ENCODE data around the gene HOXC11.

HOXC11 gene

GRCh38 chr12:54022960-54023884, 50.3 kb downstream of the HOXC11 start:
- no peak for TF ChIP-seq CTCF (conservative IDR thresholded peaks at IDR 0.05; ENCODE audit: low read depth, low read length)
- no peak overlapping the region for H3K4me3 ChIP-seq (ENCODE audit: low read length)
- no peak for DNase-seq (ENCODE audit: low read depth)

- no peak for TF ChIP-seq CTCF (conservative IDR thresholded peaks at IDR 0.05; ENCODE audit: low read depth, low read length)
- no peak overlapping the region for H3K4me3 ChIP-seq (ENCODE audit: low read length)
- DNase-seq (ENCODE audit: low read depth) = no peak
These were observed 51.2 kb downstream of the HOXC11 start for GRCh38 chr12:54024127-54024526.

- TF ChIP-seq CTCF (conservative IDR thresholded peaks at IDR 0.05; ENCODE audit: low read depth, low read length) = no peak
- no peak for DNase-seq (ENCODE audit: low read depth)
- H3K4me3 ChIP-seq (ENCODE audit: low read length) = no peak overlapping the region
These were observed 51.8 kb downstream of the HOXC11 start for GRCh38 chr12:54024581-54025305.

GRCh38 chr12:54025499-54026405, 52.8 kb downstream of the HOXC11 start:
- DNase-seq (ENCODE audit: low read depth) = no peak
- no peak for TF ChIP-seq CTCF (conservative IDR thresholded peaks at IDR 0.05; ENCODE audit: low read depth, low read length)
- no peak overlapping the region for H3K4me3 ChIP-seq (ENCODE audit: low read length)

GRCh38 chr12:54026640-54027441, 53.9 kb downstream of the HOXC11 start:
- TF ChIP-seq CTCF (conservative IDR thresholded peaks at IDR 0.05; ENCODE audit: low read depth, low read length) = no peak
- no peak for DNase-seq (ENCODE audit: low read depth)

More at GRCh38 chr12:54026640-54027441, 53.9 kb downstream of the HOXC11 start:
- H3K4me3 ChIP-seq (ENCODE audit: low read length) = no peak overlapping the region

All from retinal pigment epithelial cell (primary cell).